Loucy (cell line): ENCODE measurements around the gene GNAI3.

Experiments used
- H2AFZ ChIP-seq: fragments of 200-600 bp; sonication (generic); 2 replicates; pipeline ENCODE4 v1.6.0; 2016; ENCODE audit warnings: antibody characterized with exemption, mild to moderate bottlenecking, low read length, moderate library complexity
- H3F3A ChIP-seq: fragments of 200-600 bp; 2 replicates; pipeline ENCODE4 v1.6.0; 2016; ENCODE audit warnings: antibody characterized with exemption, low read depth, mild to moderate bottlenecking
- H3K27me3 ChIP-seq: fragments of 200-600 bp; sonication (generic); 2 replicates; pipeline ENCODE4 v1.6.1; 2014; ENCODE audit warnings: low read length, mild to moderate bottlenecking; ENCODE audit not compliant: insufficient read depth, poor library complexity, severe bottlenecking
- H3K36me3 ChIP-seq: fragments of 200-600 bp; sonication (generic); 2 replicates; pipeline ENCODE4 v1.6.1; 2016; ENCODE audit warnings: low read length; ENCODE audit not compliant: insufficient read depth
- H3K4me1 ChIP-seq: fragments of 200-600 bp; sonication (generic); 2 replicates; pipeline ENCODE4 v1.5.1; 2014; ENCODE audit warnings: low read length, mild to moderate bottlenecking; ENCODE audit not compliant: insufficient read depth, poor library complexity, severe bottlenecking
- H3K4me2 ChIP-seq: fragments of 200-600 bp; sonication (generic); 2 replicates; pipeline ENCODE4 v1.6.0; 2014; ENCODE audit warnings: antibody characterized with exemption, low read length, low read depth, mild to moderate bottlenecking; ENCODE audit not compliant: poor library complexity, severe bottlenecking
- H3K4me3 ChIP-seq: fragments of 200-600 bp; sonication (generic); 2 replicates; pipeline ENCODE4 v1.5.1; 2014; ENCODE audit warnings: low read length, mild to moderate bottlenecking, mixed read lengths; ENCODE audit not compliant: poor library complexity, severe bottlenecking
- H3K79me2 ChIP-seq: fragments of 200-600 bp; sonication (generic); 2 replicates; pipeline ENCODE4 v1.6.1; 2014; ENCODE audit warnings: low read length; ENCODE audit not compliant: insufficient read depth
- H3K9ac ChIP-seq: fragments of 200-600 bp; sonication (generic); 2 replicates; pipeline ENCODE4 v1.6.0; 2014; ENCODE audit warnings: mild to moderate bottlenecking, low read depth, low read length, moderate library complexity; ENCODE audit not compliant: poor library complexity, severe bottlenecking
- H3K9me2 ChIP-seq: fragments of 200-600 bp; sonication (generic); replicated peaks from 2 replicates; pipeline ENCODE4 v1.6.1; 2016; ENCODE audit warnings: low read depth, low read length, mixed read lengths
- H3K9me3 ChIP-seq: fragments of 200-600 bp; sonication (generic); 2 replicates; pipeline ENCODE4 v1.6.1; 2014; ENCODE audit warnings: mild to moderate bottlenecking, antibody characterized with exemption, low read length, low read depth; ENCODE audit not compliant: insufficient read depth
- H4K20me1 ChIP-seq: fragments of 200-600 bp; sonication (generic); 2 replicates; pipeline ENCODE4 v1.6.0; 2014; ENCODE audit warnings: antibody characterized with exemption, low read length, mild to moderate bottlenecking; ENCODE audit not compliant: insufficient read depth, poor library complexity, severe bottlenecking
- CTCF ChIP-seq: fragments of 200-600 bp; sonication (generic); conservative IDR thresholded peaks from 2 replicates; pipeline ENCODE4 v1.5.1; 2014; ENCODE audit warnings: mild to moderate bottlenecking, antibody characterized with exemption, low read length
- EZH2phosphoT487 ChIP-seq: fragments of 200-600 bp; IDR thresholded peaks from 2 replicates; pipeline ENCODE4 v1.6.1; 2018; ENCODE audit warnings: antibody characterized with exemption, mild to moderate bottlenecking, moderate library complexity, borderline replicate concordance

The GNAI3 gene

GRCh38 chr1:109565241-109565640 lies 16.8 kb downstream of the GNAI3 start:
- peaks cover 99% of the 10 kb centered on the region for H3K79me2 ChIP-seq
- H3K27me3 ChIP-seq: no peaks in the 10 kb centered on the region
- no peak overlapping the region for H3K9ac ChIP-seq
- no peaks in the 10 kb centered on the region for H3K36me3 ChIP-seq
- H2AFZ ChIP-seq: no peak overlapping the region
- H3K4me3 ChIP-seq: no peak overlapping the region
- H3K9me3 ChIP-seq: no peaks in the 10 kb centered on the region
- TF ChIP-seq EZH2phosphoT487 (no peak), CTCF (no peak)
- no peaks in the 10 kb centered on the region for H3F3A ChIP-seq
- H4K20me1 ChIP-seq: peaks cover 79% of the 10 kb centered on the region
- no peak overlapping the region for H3K4me2 ChIP-seq
- no peaks in the 10 kb centered on the region for H3K9me2 ChIP-seq
- H3K4me1 ChIP-seq: peaks cover 23% of the 10 kb centered on the region

GRCh38 chr1:109566982-109567381 lies 18.6 kb downstream of the GNAI3 start:
- no peaks in the 10 kb centered on the region for H3K9me2 ChIP-seq
- H3K4me3 ChIP-seq: no peak overlapping the region
- H3K9me3 ChIP-seq: no peaks in the 10 kb centered on the region
- no peak overlapping the region for H2AFZ ChIP-seq
- peaks cover 98% of the 10 kb centered on the region for H3K79me2 ChIP-seq
- peaks cover 73% of the 10 kb centered on the region for H4K20me1 ChIP-seq
- no peak overlapping the region for H3K4me2 ChIP-seq
- H3K4me1 ChIP-seq: peaks cover 17% of the 10 kb centered on the region
- no peaks in the 10 kb centered on the region for H3F3A ChIP-seq
- TF ChIP-seq CTCF: no peak
- TF ChIP-seq EZH2phosphoT487: no peak
- H3K36me3 ChIP-seq: no peaks in the 10 kb centered on the region
- no peaks in the 10 kb centered on the region for H3K27me3 ChIP-seq
- H3K9ac ChIP-seq: no peak overlapping the region

- Histone ChIP-seq H3K4me1 (peaks cover 14% of the 10 kb centered on the region), H4K20me1 (peaks cover 73% of the 10 kb centered on the region), H3K36me3 (no peaks in the 10 kb centered on the region), H3K9me3 (no peaks in the 10 kb centered on the region), H3K4me2 (no peak overlapping the region), H3K9ac (no peak overlapping the region), H2AFZ (no peak overlapping the region), H3K27me3 (no peaks in the 10 kb centered on the region), H3K4me3 (no peak overlapping the region), H3K9me2 (no peaks in the 10 kb centered on the region), H3F3A (no peaks in the 10 kb centered on the region), H3K79me2 (peaks cover 99% of the 10 kb centered on the region)
- TF ChIP-seq EZH2phosphoT487 (no peak), CTCF (no peak)
Measured at GRCh38 chr1:109567877-109568672, 19.7 kb downstream of the GNAI3 start.
